ENCODE data around the gene GNG7.
A peak's percentile ranks its signal among the peaks of the same experiment; 100 is the strongest.

DNA sequence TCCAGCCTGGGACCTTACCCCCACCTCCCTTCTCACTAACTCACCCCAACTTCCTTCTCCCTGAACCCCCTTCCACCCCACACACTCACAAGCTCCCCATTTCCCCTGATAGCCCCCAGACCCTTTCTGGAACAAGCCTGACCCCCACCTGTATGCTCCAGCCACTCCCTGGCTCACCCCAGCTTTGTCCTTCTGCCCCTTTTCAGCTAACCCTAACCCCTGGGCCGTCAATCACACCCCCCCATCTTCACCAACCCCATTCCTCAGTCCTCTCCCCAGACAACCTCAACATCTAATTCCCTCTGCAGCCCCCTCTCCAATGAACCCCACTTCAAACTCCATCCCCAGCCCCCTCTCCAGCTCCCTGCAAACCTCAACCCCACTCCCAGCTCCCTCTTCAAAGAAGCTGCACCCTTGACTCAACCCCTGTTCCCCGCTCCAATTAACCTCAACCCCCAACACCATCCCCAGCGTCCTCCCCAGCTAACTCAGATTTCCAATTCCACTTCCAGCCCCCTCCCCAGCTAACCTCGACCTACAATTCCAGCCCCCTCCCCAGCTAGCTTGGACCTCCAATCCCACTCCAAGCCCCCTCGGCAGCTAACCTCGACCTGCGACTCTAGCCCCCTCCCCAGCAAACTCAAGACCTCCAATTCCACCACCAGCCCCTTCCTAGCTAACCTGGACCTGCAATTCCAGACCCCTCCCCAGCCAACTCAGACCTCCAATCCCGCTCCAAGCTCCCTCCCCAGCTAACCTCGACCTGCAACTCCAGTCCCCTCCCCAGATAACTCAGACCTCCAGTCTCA, 929 bp downstream of the GNG7 start:
- TF ChIP-seq, protein P1, sequence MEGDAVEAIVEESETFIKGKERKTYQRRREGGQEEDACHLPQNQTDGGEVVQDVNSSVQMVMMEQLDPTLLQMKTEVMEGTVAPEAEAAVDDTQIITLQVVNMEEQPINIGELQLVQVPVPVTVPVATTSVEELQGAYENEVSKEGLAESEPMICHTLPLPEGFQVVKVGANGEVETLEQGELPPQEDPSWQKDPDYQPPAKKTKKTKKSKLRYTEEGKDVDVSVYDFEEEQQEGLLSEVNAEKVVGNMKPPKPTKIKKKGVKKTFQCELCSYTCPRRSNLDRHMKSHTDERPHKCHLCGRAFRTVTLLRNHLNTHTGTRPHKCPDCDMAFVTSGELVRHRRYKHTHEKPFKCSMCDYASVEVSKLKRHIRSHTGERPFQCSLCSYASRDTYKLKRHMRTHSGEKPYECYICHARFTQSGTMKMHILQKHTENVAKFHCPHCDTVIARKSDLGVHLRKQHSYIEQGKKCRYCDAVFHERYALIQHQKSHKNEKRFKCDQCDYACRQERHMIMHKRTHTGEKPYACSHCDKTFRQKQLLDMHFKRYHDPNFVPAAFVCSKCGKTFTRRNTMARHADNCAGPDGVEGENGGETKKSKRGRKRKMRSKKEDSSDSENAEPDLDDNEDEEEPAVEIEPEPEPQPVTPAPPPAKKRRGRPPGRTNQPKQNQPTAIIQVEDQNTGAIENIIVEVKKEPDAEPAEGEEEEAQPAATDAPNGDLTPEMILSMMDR (conservative IDR thresholded peaks at IDR 0.05 in 1 of 2, IDR thresholded peaks at IDR 0.05 in 1 of 2; ENCODE audit: extremely low read depth in 1 of 2, insufficient read depth in 1 of 2, low read depth in 1 of 2, low read length in 2 of 2) = no peak
- TF ChIP-seq EZH2 (IDR thresholded peaks at IDR 0.05; ENCODE audit: borderline replicate concordance, low read length) = peak; percentile 48

Data from mammary epithelial cell (primary cell).